Measurements from ENCODE around the gene GPC3. TPM values are rescaled to one million over a fixed set of nuclear protein-coding genes. Genes with fewer than 3 reads are reported as not detected.

The GPC3 gene
- total RNA-seq, 1 donor from 2014 or later, result 0.26 TPM

- Histone ChIP-seq H3K36me3 (ENCODE audit: control insufficient read depth, insufficient read depth, low read length) (no peaks in the 10 kb centered on the region), H3K27me3 (ENCODE audit: control insufficient read depth, insufficient read depth, low read length) (no peaks in the 10 kb centered on the region), H3K4me3 (ENCODE audit: low read depth, low read length) (no peak overlapping the region)
- DNase-seq (ENCODE audit: low read depth) (no peak), FAIRE-seq (no peak)
- TF ChIP-seq, protein P1, sequence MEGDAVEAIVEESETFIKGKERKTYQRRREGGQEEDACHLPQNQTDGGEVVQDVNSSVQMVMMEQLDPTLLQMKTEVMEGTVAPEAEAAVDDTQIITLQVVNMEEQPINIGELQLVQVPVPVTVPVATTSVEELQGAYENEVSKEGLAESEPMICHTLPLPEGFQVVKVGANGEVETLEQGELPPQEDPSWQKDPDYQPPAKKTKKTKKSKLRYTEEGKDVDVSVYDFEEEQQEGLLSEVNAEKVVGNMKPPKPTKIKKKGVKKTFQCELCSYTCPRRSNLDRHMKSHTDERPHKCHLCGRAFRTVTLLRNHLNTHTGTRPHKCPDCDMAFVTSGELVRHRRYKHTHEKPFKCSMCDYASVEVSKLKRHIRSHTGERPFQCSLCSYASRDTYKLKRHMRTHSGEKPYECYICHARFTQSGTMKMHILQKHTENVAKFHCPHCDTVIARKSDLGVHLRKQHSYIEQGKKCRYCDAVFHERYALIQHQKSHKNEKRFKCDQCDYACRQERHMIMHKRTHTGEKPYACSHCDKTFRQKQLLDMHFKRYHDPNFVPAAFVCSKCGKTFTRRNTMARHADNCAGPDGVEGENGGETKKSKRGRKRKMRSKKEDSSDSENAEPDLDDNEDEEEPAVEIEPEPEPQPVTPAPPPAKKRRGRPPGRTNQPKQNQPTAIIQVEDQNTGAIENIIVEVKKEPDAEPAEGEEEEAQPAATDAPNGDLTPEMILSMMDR (IDR thresholded peaks at IDR 0.05; ENCODE audit: insufficient read depth, low read length, severe bottlenecking), result no peak
Observed at GRCh38 chrX:133537142-133537541, 448.3 kb downstream of the GPC3 start.

- DNase-seq (ENCODE audit: low read depth) (no peak), FAIRE-seq (no peak)
- H3K4me3 ChIP-seq (ENCODE audit: low read depth, low read length), result no peak overlapping the region
- H3K36me3 ChIP-seq (ENCODE audit: control insufficient read depth, insufficient read depth, low read length), result no peaks in the 10 kb centered on the region
- TF ChIP-seq, protein P1 (IDR thresholded peaks at IDR 0.05; ENCODE audit: insufficient read depth, low read length, severe bottlenecking), result no peak
- H3K27me3 ChIP-seq (ENCODE audit: control insufficient read depth, insufficient read depth, low read length), result no peaks in the 10 kb centered on the region
Observed at GRCh38 chrX:133535066-133535465, 450.3 kb downstream of the GPC3 start.

DNA sequence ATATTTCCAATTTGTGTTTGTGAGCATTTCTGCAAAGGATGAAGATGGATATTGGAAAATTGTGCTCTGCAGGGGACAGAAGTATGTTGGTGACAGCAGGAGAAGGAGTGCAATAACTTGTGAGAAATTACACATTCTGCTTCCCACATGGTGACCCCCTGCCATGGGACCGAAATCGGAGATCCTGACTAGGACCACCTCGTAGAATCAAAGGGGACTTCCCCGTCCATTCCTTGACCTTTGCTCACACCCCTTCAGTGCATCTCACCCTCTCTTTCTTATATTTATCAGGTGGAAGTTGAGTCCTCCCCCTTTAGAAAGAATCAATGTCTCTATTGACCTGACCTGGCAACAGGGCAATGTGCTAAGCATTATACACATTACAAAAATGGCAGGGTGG is 451.2 kb downstream of the GPC3 start:
- DNase-seq (ENCODE audit: low read depth), result no peak
- Histone ChIP-seq H3K4me3 (ENCODE audit: low read depth, low read length) (no peak overlapping the region), H3K27me3 (ENCODE audit: control insufficient read depth, insufficient read depth, low read length) (no peaks in the 10 kb centered on the region), H3K36me3 (ENCODE audit: control insufficient read depth, insufficient read depth, low read length) (no peaks in the 10 kb centered on the region)
- no peak for FAIRE-seq
- TF ChIP-seq, protein P1 (IDR thresholded peaks at IDR 0.05; ENCODE audit: insufficient read depth, low read length, severe bottlenecking), result no peak

GRCh38 chrX:133533249-133533648 is 452.1 kb downstream of the GPC3 start:
- TF ChIP-seq, protein P1 (IDR thresholded peaks at IDR 0.05; ENCODE audit: insufficient read depth, low read length, severe bottlenecking), result no peak
- Histone ChIP-seq H3K27me3 (ENCODE audit: control insufficient read depth, insufficient read depth, low read length) (no peaks in the 10 kb centered on the region), H3K36me3 (ENCODE audit: control insufficient read depth, insufficient read depth, low read length) (no peaks in the 10 kb centered on the region), H3K4me3 (ENCODE audit: low read depth, low read length) (no peak overlapping the region)
- DNase-seq (ENCODE audit: low read depth), result no peak
- no peak for FAIRE-seq

DNA sequence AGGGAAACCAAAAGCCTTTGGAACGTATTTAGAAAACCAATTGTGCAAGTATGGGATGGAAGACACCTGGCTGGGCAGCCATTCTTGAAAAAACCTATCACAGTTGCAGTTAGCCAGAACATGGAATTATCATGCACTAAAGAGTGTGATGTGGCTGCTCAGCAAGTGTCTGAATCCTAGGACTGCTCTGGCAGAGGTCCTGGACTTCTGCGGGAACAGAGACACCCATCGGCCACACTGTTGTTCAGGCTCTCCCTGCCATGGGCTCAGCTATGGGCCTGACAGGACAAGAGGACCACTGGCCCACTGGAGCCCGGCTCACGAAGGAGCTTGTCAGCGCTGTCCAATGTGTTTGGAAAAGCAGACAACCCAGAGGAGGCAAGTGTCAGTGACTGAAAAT is 454.4 kb downstream of the GPC3 start:
- Histone ChIP-seq H3K36me3 (ENCODE audit: control insufficient read depth, insufficient read depth, low read length) (no peaks in the 10 kb centered on the region), H3K27me3 (ENCODE audit: control insufficient read depth, insufficient read depth, low read length) (no peaks in the 10 kb centered on the region), H3K4me3 (ENCODE audit: low read depth, low read length) (no peak overlapping the region)
- FAIRE-seq, result no peak
- DNase-seq (ENCODE audit: low read depth), result no peak
- TF ChIP-seq, protein P1 (IDR thresholded peaks at IDR 0.05; ENCODE audit: insufficient read depth, low read length, severe bottlenecking), result no peak

DNA sequence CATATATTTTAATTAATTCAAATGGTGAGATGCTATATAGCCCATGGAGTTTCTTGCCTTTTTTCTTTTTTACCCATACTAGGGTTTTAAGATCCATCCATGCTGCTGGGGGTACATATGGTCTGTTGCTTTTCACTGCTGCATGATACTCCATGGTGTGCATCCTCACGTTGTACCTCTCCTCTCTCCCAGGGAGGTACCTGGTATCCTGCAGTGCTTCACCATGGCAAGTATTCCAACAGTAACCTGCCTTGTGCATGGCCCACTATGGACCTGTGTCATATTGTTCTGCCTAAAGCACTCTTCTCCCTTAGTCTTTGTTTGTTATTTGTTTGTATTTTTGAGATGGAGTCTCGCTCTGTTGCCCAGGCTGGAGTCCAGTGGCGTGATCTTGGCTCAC is 455.8 kb downstream of the GPC3 start:
- no peaks in the 10 kb centered on the region for H3K36me3 ChIP-seq (ENCODE audit: control insufficient read depth, insufficient read depth, low read length)
- TF ChIP-seq, protein P1 (IDR thresholded peaks at IDR 0.05; ENCODE audit: insufficient read depth, low read length, severe bottlenecking), result no peak
- no peaks in the 10 kb centered on the region for H3K27me3 ChIP-seq (ENCODE audit: control insufficient read depth, insufficient read depth, low read length)
- no peak for FAIRE-seq
- no peak overlapping the region for H3K4me3 ChIP-seq (ENCODE audit: low read depth, low read length)
- no peak for DNase-seq (ENCODE audit: low read depth)

All from bronchial epithelial cell (primary cell).